HG03571 (cell line): ENCODE results near the gene NAP1L3.
A peak's percentile ranks its signal among the peaks of the same experiment; 100 is the strongest.

Experiments used
- ATAC-seq: cut with Tn5 transposase; IDR thresholded peaks from one replicate; pipeline ENCODE4 v1.9.1; 2021; ENCODE audit not compliant: unreplicated experiment

Gene NAP1L3, protein sequence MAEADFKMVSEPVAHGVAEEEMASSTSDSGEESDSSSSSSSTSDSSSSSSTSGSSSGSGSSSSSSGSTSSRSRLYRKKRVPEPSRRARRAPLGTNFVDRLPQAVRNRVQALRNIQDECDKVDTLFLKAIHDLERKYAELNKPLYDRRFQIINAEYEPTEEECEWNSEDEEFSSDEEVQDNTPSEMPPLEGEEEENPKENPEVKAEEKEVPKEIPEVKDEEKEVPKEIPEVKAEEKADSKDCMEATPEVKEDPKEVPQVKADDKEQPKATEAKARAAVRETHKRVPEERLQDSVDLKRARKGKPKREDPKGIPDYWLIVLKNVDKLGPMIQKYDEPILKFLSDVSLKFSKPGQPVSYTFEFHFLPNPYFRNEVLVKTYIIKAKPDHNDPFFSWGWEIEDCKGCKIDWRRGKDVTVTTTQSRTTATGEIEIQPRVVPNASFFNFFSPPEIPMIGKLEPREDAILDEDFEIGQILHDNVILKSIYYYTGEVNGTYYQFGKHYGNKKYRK

DNA sequence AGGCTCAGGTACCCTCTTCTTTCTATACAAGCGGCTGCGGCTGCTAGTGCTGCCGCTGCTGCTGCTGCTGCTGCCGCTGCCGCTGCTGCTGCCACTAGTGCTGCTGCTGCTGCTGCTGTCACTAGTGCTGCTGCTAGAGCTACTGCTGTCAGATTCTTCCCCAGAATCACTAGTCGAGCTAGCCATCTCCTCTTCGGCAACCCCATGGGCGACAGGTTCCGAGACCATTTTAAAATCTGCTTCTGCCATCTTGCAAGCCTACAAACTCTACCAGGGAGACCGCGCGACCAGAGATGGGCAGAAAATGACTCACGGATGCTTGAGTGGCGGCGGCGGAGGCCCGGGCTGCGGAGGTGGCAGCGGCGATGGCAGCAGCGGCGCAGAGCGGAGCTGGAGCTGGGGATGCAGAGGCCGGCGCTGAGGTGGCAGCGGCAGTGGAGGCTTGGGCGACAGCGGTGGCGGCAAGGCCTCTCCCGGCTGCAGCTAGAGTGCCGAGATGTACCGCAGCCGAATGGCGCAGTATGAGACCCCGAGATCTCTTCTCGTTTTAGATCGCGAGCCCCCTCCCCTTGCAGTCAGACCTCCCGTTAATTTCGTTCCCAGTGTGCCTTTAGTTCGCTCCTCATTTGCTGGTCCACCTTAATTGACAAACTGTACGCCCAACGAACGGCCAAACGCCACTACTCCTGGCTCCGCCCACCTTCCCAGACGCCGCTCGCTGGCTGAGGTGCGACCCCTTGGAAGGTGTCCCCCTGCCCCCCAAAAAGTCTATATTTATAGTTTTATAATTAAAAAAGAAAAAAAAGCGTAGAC, at the start of gene NAP1L3:
TSS of gene NAP1L3 (minus strand) at position 523 of the 813 bp plus-strand sequence. CDS start at position 249, 274 bp downstream.
- peak; percentile 69 for ATAC-seq

- ATAC-seq: no peak
Observed at GRCh38 chrX:93711076-93711475, 37.7 kb upstream of the NAP1L3 start.

DNA sequence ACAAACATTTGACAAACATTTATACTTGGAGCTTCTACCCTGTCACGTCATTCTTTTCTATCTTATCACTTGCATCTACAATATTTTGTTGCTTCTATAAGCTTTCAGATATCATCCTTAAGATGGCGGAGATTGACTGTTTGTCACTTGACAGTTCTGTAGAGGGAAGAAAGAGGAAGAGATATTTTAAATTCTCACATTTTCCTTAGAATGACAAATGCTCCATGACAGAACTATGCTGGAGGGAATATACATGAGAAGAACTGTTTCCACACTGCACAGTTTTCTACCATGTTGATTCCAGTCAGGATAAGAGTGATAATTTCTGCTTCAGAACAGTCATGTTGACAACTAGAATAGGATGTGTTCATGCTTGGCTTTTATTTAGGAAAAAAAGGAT, 30.3 kb upstream of the NAP1L3 start:
- ATAC-seq: no peak

GRCh38 chrX:93695981-93696380, 22.6 kb upstream of the NAP1L3 start:
- ATAC-seq: no peak

DNA sequence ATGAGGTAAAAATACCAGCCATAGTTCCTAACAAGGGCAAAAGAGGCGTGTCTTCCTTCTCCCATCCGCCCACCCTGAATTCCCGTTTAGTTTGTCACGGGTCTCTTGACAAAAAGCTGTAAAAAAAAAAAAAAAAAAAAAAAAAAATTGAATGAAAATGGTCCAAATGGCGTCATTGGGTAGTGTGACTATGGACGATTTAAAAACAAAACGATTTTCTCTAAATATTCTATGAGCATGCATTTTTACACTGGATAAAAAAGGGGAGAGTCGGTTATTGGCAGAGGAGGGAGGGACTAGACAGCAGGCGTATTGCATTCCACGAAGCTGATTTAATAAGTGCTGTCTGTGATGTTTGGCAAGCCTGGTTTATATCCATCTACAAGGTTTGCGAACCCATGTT, 492 bp upstream of the NAP1L3 start, which contains the start of gene FAM133A:
TSS of gene FAM133A (plus strand) at position 338 of the 403 bp plus-strand sequence. CDS start 35,214 bp downstream, outside the sequence.
- no peak for ATAC-seq

DNA sequence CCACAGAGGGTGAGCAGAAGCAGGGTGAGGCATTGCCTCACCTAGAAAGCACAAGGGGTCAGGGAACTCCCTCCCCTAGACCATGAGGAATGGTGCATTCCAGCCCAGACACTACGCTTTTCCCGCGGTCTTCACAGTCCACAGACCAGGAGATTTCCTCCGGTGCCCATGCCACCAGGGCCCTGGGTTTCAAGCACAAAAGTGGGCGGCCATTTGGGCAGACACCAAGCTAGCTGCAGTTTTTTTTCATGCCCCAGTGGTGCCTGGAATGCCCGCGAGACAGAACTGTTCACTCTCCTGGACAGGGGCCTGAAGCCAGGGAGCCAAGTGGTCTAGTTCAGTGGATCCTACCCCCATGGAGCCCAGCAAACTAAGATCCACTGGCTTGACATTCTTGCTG, 12.8 kb downstream of the NAP1L3 start:
- ATAC-seq: no peak

GRCh38 chrX:93649381-93649780, 24.0 kb downstream of the NAP1L3 start:
- ATAC-seq: no peak

DNA sequence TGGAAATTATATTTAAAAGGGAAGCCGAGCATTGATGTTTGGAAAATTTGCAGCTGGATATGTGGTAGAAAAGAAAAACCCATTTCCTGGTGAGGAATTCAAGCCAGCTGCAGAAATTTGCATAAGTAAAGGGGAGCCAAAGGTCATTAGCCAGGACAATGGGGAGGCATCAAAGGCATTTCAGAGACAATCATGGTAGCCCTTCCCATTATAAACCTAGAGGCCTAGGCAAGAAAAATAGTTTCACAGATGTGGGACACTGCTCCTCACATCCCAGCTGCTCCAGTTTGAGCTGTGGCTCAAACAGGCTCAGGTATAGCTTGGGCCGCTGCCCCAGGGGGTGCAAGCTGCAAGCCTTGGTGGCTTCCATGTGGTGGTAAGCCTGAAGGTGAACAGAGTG, 35.8 kb downstream of the NAP1L3 start:
- no peak for ATAC-seq
